ENCODE data around the gene PRKN. TPM values are rescaled to one million over a fixed set of nuclear protein-coding genes. Genes with fewer than 3 reads are reported as not detected.

Gene PRKN
- total RNA-seq, 4 donors from 2014 or later: 5.2 to 121 (median 6.9) TPM

- Histone ChIP-seq H3K36me3 (no peaks in the 10 kb centered on the region), H3K4me1 (no peaks in the 10 kb centered on the region), H3K27ac (no peak overlapping the region), H3K9me3 (no peaks in the 10 kb centered on the region), H3K27me3 (no peaks in the 10 kb centered on the region), H3K4me3 (replicated peaks in 1 of 3) (no peak overlapping the region)
- TF ChIP-seq POLR2A (IDR thresholded peaks at IDR 0.05) (no peak), CTCF (IDR thresholded peaks at IDR 0.05) (no peak)
- no peak for DNase-seq
- intact Hi-C loops (cut with DNase I): no loop called here
- 74 to 78% methylated on average over 13 of the region's 13 CpGs for WGBS, 2 donors
These were observed 1151.9 kb downstream of the PRKN start for GRCh38 chr6:161575523-161576254.

- H3K36me3 ChIP-seq: no peaks in the 10 kb centered on the region
- DNase-seq: no peak
- no peak overlapping the region for H3K27ac ChIP-seq
- H3K9me3 ChIP-seq: no peaks in the 10 kb centered on the region
- H3K4me3 ChIP-seq (replicated peaks in 1 of 3): no peak overlapping the region
- no peaks in the 10 kb centered on the region for H3K27me3 ChIP-seq
- intact Hi-C loops (cut with DNase I): no loop called here
- H3K4me1 ChIP-seq: no peaks in the 10 kb centered on the region
- TF ChIP-seq POLR2A (IDR thresholded peaks at IDR 0.05) (no peak), CTCF (IDR thresholded peaks at IDR 0.05) (no peak)
- WGBS, 2 donors: 82 to 87% methylated on average over 6 of the region's 6 CpGs
These were observed 1158.6 kb downstream of the PRKN start for GRCh38 chr6:161568885-161569456.

GRCh38 chr6:161564952-161565351 is 1162.6 kb downstream of the PRKN start:
- Histone ChIP-seq H3K36me3 (no peaks in the 10 kb centered on the region), H3K27ac (no peak overlapping the region), H3K4me1 (no peaks in the 10 kb centered on the region), H3K9me3 (no peaks in the 10 kb centered on the region), H3K4me3 (replicated peaks in 1 of 3) (no peak overlapping the region), H3K27me3 (no peaks in the 10 kb centered on the region)
- WGBS, 2 donors: 80 to 82% methylated on average over 3 of the region's 3 CpGs
- intact Hi-C loops (cut with DNase I): no loop called here
- TF ChIP-seq POLR2A (IDR thresholded peaks at IDR 0.05) (no peak), CTCF (IDR thresholded peaks at IDR 0.05) (no peak)
- no peak for DNase-seq

- no peak overlapping the region for H3K4me3 ChIP-seq (replicated peaks in 1 of 3)
- TF ChIP-seq POLR2A (IDR thresholded peaks at IDR 0.05): no peak
- TF ChIP-seq CTCF (IDR thresholded peaks at IDR 0.05): no peak
- no peaks in the 10 kb centered on the region for H3K36me3 ChIP-seq
- DNase-seq: no peak
- intact Hi-C loops (cut with DNase I): no loop called here
- H3K27ac ChIP-seq: no peak overlapping the region
- 86 to 89% methylated on average over 9 of the region's 9 CpGs for WGBS, 2 donors
- no peaks in the 10 kb centered on the region for H3K4me1 ChIP-seq
- H3K27me3 ChIP-seq: no peaks in the 10 kb centered on the region
- H3K9me3 ChIP-seq: no peaks in the 10 kb centered on the region
These were observed 1165.7 kb downstream of the PRKN start for GRCh38 chr6:161561908-161562307.

GRCh38 chr6:161557333-161558107 is 1170.0 kb downstream of the PRKN start:
- intact Hi-C loops (cut with DNase I): no loop called here
- no peaks in the 10 kb centered on the region for H3K36me3 ChIP-seq
- H3K27me3 ChIP-seq: no peaks in the 10 kb centered on the region
- no peaks in the 10 kb centered on the region for H3K4me1 ChIP-seq
- no peak for DNase-seq
- no peak for TF ChIP-seq CTCF (IDR thresholded peaks at IDR 0.05)
- TF ChIP-seq POLR2A (IDR thresholded peaks at IDR 0.05): no peak
- no peaks in the 10 kb centered on the region for H3K9me3 ChIP-seq
- WGBS, 2 donors: 73 to 76% methylated on average over 9 of the region's 9 CpGs
- H3K27ac ChIP-seq: no peak overlapping the region
- H3K4me3 ChIP-seq (replicated peaks in 1 of 3): no peak overlapping the region

Data from thyroid gland (tissue), 4 donors.